Embryonic facial prominence (tissue), 1 donor: ENCODE measurements around the gene ETFB.

ENCODE experiments used
- DNase-seq: peaks from one replicate; pipeline ENCODE4 v3.0.0-alpha.2; 2016; ENCODE audit errors: extremely low spot score

ETFB gene

DNA sequence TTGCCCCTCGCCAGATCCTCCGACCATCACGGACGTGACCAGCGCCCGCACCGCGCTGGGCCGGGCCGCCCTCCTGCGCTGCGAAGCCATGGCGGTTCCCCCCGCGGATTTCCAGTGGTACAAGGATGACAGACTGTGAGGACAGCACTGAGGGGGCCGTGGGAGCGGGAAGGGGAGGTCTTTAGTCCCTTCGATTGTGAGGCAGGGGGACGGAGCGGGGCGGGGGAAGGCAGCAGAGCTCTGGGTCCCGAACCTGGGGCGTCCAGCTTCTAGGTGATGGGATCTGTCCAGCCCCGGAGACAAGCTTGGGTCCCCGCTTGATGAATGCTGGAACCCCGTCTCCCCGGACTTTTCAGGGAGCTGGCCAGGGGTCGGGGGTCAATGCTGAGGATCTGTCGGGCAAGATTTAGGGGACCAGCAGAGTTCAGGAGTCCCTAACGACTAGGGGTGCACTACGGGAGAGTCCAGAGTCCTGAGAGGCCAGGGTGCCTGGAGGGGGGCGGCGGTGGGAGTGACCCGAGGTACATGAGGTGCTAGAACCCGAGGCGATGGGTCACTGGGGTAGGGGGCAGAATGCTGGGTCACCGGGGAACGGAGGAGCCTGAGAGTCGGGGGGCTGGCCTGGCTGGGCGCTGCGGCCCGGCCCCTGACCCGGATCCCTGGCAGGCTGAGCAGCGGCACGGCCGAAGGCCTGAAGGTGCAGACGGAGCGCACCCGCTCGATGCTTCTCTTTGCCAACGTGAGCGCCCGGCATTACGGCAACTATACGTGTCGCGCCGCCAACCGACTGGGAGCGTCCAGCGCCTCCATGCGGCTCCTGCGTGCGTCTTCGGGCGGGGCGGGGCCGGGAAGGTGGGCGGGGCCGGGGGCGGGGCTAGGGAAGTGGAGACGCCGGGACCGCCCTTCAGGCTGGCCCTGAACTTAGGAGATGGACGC, 38.9 kb downstream of the ETFB start:
- no peak for DNase-seq

DNA sequence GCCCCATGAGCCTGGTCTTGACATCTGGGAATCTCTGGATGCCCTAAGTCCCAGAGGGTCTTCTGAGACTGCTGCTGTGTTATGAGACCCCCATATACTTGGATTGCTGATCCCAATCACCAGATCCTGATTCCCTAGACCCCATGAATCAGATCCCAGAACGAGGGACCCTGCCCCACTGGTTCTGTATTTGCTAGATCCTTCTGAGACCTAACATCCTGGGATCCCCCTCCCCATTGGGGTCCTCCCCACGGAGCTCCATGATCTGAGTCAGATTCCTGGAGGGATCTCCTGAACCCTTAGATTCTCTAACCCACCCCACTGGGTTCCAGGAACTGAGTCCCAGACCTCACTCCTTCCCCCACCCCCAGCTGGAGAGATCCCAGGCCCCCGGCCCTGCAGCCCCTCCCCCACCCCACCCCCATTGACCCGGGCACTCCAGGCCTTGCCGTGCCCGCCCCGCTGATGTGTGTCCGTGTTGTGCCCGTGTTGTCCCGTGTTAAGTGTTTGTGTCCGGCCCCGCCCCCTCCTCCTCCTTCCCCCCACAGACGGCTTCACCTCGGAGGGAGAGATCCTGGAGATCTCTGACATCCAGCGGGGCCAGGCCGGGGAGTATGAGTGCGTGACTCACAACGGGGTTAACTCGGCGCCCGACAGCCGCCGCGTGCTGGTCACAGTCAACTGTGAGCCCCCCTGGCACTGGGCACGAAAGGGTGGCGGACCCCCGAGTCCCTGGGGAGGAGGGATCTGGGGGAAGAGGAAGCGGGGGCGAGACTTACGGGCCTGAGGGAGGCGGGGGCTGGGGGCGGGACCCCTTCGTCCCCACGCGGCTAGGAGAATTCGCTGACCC, 39.7 kb downstream of the ETFB start:
- DNase-seq: no peak

DNA sequence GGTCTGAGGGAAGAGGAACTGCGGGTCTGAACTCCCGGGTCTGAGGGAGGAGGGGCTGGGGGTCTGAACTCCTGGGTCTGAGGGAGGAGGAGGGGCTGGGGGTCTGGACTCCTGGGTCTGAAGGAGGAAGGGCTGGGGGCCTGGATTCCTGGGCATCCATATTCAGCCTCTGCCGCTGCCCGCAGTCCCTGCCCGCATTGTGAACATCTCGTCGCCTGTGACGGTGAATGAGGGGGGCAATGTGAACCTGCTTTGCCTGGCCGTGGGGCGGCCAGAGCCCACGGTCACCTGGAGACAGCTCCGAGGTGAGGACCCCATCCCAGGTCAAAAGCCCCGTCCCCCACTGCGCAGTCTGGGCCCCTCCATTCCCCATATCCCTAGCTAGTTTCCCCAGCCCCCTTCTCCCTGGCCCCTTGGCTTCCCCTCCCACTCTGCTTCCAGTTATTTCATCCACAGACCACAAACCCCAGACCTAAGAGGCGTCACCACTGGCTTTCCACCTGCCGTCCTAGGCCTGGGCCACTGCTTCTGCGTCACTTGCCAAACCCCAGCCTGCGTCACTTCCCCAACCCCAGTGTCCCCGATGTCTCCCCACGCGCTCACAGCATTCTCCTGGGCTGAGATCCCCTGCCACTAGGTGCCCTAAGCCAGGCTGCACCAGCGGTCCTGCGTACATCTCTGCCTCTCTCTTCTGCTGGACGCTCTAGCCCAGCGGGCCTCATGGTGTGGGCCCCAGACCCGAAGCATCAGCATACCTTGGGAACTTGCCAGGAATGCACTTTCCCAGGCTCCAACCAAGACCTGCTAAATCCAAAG, 40.8 kb downstream of the ETFB start:
- DNase-seq: no peak

DNA sequence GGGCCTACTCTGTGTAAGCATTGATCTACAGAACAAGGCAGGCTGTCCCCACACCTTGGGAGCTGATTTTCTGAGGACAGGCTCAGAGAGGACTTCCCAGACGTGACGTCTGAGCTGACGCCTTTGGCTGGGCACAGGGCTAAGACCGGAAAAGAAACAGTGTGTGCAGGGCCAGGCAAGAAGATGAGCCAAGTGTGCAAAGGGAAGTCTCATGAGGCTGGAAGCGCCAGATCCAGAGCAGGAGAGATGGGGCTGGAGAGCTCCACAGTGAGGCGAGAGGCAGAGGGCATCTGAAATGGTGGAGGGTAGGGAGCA, 42.1 kb downstream of the ETFB start:
- DNase-seq: no peak

DNA sequence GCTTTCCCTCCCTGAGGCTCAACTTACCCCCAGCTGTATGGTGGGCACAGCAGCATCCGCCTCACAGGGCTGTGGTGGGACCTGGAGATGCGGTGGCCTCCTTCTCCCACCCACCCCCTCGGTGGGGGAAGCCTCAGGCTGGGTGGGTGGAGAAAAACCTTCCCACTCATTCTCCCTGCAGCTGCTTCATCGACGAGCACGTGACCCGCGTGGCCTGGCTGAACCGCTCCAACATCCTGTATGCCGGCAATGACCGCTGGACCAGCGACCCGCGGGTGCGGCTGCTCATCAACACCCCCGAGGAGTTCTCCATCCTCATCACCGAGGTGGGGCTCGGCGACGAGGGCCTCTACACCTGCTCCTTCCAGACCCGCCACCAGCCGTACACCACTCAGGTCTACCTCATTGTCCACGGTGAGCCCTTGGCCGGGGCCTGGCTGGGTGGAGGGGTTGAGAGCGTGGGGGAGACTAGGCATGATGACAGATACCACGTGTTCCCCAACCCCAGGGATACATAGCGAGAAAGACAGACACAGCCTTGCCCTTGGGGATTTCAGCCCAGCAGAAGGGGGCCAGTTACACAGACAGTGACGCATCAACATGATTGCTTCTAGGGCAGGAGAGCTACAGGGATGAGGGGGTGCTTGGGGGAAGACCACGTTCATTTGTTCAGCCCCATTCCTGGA, 42.6 kb downstream of the ETFB start:
- no peak for DNase-seq

DNA sequence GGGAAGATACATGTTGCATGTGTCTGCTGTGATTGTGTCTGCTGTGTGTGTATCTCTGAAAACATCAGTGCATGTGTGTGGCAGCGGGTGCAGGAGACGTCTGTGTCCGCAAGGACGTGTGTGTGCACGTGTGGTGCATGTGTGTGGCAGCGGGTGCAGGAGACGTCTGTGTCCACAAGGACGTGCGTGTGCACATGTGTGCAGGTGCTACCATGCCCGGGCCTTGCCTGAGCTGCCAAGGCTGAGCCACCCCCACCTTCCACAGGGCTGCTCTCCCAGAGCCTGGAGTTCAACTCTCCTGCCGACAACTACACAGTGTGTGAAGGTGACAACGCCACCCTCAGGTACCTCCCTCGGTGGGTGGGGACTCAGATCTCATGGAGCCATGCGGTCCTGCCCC, 44.4 kb downstream of the ETFB start:
- no peak for DNase-seq

- DNase-seq: no peak
Observed at GRCh38 chr19:51320280-51320657, 45.9 kb downstream of the ETFB start.

DNA sequence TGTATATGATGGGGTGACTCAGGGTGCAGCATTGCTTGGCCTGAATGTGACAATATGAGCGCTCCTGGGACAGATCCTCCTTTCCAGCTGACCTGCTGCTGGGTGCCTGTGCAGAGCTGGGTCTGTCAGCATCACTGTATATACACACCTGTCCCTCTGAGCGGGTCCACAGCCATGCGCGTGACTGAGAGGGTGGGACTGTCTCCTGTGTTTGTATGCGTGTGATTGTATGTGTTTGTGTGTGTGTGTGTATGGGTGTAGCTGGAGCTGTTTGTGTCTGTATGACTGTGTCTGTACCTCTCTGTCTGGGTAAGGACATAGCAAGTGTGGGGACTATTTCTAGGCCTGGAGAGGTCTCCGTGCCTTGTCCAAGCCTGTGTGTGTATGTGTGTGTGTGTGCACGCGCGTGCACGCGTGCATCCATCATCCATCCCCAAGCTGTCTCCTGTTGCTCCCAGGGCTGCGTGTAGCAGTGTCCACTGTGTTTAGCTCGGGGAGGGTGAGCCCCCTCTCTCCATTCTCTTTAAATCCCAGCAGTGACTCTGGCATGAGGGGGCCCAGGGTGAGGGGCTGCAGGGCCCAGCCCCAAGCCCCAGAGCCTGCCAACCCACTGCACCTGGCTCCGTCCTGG, 46.4 kb downstream of the ETFB start:
- no peak for DNase-seq

GRCh38 chr19:51318687-51319648, 47.2 kb downstream of the ETFB start:
- DNase-seq: no peak

- DNase-seq: no peak
Observed at GRCh38 chr19:51317968-51318367, 48.2 kb downstream of the ETFB start.

DNA sequence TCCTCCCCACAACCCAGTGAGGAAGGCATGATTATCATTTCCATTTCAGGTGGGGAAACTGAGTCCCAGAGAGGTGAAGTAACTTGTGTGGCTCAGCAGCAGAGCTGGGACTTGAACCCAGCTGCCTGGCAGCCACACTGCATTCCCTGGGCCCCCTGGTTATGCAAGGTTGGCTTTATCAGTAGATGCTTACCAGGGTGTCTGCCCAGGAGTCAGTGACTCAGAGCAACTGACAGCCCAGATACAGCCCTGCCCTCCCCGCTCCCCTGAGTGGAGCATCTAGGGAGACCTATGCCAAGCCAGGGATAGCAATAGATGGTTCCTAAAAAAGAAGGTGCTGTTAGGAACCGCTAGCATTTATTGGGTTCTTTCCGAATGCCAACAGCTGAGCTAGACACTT, 48.8 kb downstream of the ETFB start:
- DNase-seq: no peak

GRCh38 chr19:51316688-51317087, 49.5 kb downstream of the ETFB start:
- no peak for DNase-seq

DNA sequence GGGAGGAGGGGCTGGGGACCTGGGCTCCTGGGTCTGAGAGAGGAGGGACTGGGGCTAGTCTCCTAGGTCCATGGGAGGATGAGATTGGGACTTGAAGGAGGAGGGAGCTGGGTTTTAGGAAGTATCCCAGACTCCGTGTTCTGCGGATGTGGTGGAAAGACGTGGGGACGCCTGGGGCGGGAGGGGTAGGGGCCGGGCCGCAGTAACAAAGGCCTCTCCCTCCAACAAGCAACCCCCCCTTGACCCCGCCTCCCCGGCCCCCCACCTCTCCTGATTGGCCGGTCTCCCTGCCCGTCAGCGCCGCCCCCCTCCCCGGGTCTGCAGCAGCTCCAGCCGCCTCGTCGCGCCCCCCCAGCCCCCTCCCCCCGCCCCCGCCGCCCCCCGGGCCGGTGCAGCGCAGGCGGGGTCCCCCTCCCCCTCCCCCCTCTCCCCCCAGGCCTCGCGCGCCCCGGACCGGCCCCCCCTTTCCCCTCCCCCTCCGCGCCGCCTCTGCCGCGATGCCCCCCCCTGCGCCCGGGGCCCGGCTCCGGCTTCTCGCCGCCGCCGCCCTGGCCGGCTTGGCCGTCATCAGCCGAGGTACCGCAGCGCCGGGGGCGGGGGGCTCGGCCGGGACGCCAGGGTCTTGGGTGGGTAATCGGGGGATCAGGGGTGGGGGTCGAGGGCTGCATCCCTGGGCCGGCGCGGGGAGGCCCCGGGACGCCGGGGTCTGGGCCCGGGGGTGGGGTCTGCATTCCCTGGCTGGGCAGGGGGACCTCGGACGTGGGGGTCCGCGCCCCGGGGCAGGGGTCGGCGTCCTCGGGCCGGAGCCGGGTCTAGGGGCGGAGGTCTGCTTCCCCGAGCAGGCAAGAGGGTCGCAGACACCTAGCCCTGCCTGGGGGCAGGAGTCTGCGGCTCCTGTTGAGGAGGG, 54.6 kb downstream of the ETFB start, which contains the start of gene IGLON5:
IGLON5 (plus strand) TSS at position 294 of the 907 bp plus-strand sequence; CDS start at position 498, 204 bp downstream.
- DNase-seq: peak; percentile 22

DNA sequence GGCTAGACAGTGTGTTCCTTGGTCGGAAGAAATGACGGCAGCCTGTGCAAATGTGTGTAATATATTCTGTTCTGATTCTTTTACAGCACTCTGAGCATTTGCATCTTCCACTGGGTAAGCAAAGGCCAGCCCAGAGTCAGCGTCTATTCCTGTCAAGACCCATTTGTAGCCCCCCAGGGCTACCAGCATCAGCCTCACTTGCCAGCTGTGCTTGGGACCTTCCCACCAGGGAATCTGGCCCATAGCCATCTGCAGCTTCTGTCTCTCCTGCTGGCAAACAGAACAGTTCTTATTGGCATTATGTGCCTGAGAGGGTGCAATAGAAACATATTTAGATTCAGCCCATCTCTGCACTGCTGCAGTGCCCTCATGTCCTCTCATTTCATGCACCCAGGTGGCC, 60.7 kb downstream of the ETFB start:
- DNase-seq: no peak

- DNase-seq: no peak
Observed at GRCh38 chr19:51301266-51301665, 64.9 kb downstream of the ETFB start.

- DNase-seq: no peak
Observed at GRCh38 chr19:51297406-51297805, 68.8 kb downstream of the ETFB start.

DNA sequence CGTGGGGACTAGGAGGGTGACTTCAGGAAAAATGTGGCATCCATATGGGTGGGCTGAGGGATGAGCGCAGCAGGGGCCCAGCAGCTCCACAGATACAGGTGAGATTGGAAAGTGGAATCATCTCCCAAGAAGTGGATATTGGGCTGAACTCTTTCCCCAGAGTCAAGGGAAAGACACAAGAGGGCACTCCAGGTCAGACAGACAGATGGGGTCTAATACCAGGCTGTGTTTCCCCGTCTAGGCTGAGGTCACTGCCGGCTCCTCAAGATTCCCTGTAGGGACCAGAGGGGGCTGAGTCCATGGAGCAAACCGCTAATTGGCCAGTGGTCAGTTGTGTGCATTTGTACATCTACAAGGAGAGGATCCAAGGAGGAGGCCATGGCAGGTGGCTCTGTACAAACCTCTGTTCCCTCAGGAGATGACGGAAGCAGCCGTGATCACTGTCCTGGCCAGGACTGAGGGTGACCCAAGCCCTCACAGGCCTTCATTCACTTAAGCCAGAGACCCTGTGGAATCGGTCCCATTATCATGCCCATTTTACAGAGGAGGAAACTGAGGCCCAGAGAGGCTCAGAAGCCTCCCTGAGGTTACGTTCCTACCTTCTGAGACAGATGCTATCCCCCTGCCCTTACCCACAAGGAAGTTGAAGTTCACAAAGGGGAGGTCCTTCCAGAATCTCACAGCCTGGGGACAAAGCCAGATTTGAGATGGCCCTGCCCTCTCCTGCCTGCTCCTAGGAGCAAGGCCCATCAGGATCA, 69.7 kb downstream of the ETFB start:
- no peak for DNase-seq
